Upper lobe of left lung (tissue), 6 donors: ENCODE measurements around the gene HIPK4. TPM values are rescaled to one million over a fixed set of nuclear protein-coding genes. Genes with fewer than 3 reads are reported as not detected.

Experiments used
- ATAC-seq, 2 donors: fragments of 200-7000 bp; cut with Tn5 transposase; one replicate each; pipeline ENCODE4 v1.9.1; 2022; ENCODE audit warnings: mild to moderate bottlenecking in 2 of 2, moderate library complexity in 2 of 2; ENCODE audit not compliant: low FRiP score in 2 of 2
- DNase-seq, 2 donors: peaks; one replicate each; pipeline ENCODE4 v3.0.0-alpha.2; 2019 to 2020
- H3K27ac ChIP-seq, 4 donors: fragments of 200-600 bp; sonication (generic); one replicate each; pipeline ENCODE4 v1.5.1; 2016 to 2019
- H3K27me3 ChIP-seq, 4 donors: fragments of 200-600 bp; sonication (generic); one replicate each; pipeline ENCODE4 v1.5.1; 2017 to 2019
- H3K36me3 ChIP-seq, 4 donors: fragments of 200-600 bp; sonication (generic); one replicate each; pipeline ENCODE4 v1.5.1; 2016 to 2019
- H3K4me1 ChIP-seq, 4 donors: fragments of 200-600 bp; sonication (generic); one replicate each; pipeline ENCODE4 v1.5.1; 2018 to 2019
- H3K4me3 ChIP-seq, 4 donors: fragments of 200-600 bp; sonication (generic); one replicate each; pipeline ENCODE4 v1.5.1; 2017 to 2019; ENCODE audit warnings: mild to moderate bottlenecking in 2 of 4, moderate library complexity in 1 of 4
- H3K9me3 ChIP-seq, 4 donors: fragments of 200-600 bp; sonication (generic); one replicate each; pipeline ENCODE4 v1.5.1; 2018 to 2019
- CTCF ChIP-seq, 6 experiments: fragments of 450-650 bp in 4 of 6; fragments of 200-600 bp in 2 of 6; sonication (generic) in 2 of 6; IDR thresholded peaks; one replicate each; pipeline ENCODE4 v1.5.1; 2016 to 2019; ENCODE audit warnings: antibody characterized with exemption in 6 of 6
- EP300 ChIP-seq, 4 donors: sonication (generic); formaldehyde crosslinking; IDR thresholded peaks; one replicate each; pipeline ENCODE4 v1.5.1; 2017; ENCODE audit warnings: antibody characterized with exemption in 4 of 4, control low read depth in 2 of 4
- POLR2A ChIP-seq, 4 donors: fragments of 450-650 bp; IDR thresholded peaks; one replicate each; pipeline ENCODE4 v1.5.1; 2016 to 2017; ENCODE audit warnings: antibody characterized with exemption in 4 of 4, mild to moderate bottlenecking in 2 of 4
- POLR2AphosphoS5 ChIP-seq, 2 donors: sonication (generic); formaldehyde crosslinking; IDR thresholded peaks; one replicate each; pipeline ENCODE4 v1.5.1; 2017; ENCODE audit warnings: antibody characterized with exemption in 2 of 2
- WGBS, 2 donors: methylation state at CpG; one replicate each; pipeline ENCODE4 v1.1.5; 2017 to 2018; 5-methylcytosine and 5-hydroxymethylcytosine counted together
- total RNA-seq, 6 donors: library from RNA; depleted of rRNA in 4 of 6; stranded (reverse); fragments of >200 nt in 4 of 6; gene quantifications; one replicate each; pipeline versions ENCODE4 v1.1.0 to v1.2.1, GENCODE V29; 2016 to 2021
- donor health status: DM: no; HTN: no; CAD: no; lungs with moderate emphysema.
- donor health status: DM: no; HTN: yes; CAD: no; lungs with severe emphysema.

Gene HIPK4
- total RNA-seq, 6 donors from 2014 or later, result 0.17 to 1.0 (median 0.46) TPM; not detected in 1

DNA sequence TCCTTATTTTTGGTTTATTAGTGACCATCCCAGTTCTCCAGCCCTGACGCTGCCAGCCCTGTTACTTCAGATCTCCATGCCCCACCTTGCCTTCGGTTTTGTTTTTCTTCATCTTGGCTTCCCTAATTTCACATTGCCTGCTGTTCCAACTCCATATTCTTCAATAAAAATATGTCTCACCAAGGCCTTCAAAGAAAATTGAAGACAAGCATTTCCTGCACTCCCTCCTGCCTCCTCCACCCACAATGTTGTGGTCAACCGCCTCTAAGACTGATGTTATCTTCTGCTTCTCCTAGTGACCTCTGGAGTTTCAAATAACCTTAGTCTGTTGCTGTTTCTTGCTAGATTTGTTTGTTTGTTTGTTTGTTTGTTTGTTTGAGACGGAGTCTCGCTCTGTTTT lies 26.9 kb downstream of the HIPK4 start:
- H3K9me3 ChIP-seq, result no peaks in the 10 kb centered on the region
- peaks cover 0 to 27% (median 17%) of the 10 kb centered on the region in 4 donors for H3K36me3 ChIP-seq
- peak overlapping the region in 1 of 4 donors; percentile 9 for H3K27ac ChIP-seq
- DNase-seq (no peak), ATAC-seq (no peak)
- H3K4me1 ChIP-seq, result peaks cover 24 to 62% (median 37%) of the 10 kb centered on the region in 4 donors
- TF ChIP-seq POLR2A (IDR thresholded peaks at IDR 0.05), result no peak
- no peak for TF ChIP-seq CTCF (IDR thresholded peaks at IDR 0.05)
- no peak for TF ChIP-seq POLR2AphosphoS5 (IDR thresholded peaks at IDR 0.05)
- no peaks in the 10 kb centered on the region for H3K27me3 ChIP-seq
- H3K4me3 ChIP-seq, result no peak overlapping the region
- 59 to 71% methylated on average over 5 of the region's 5 CpGs for WGBS, 2 donors

DNA sequence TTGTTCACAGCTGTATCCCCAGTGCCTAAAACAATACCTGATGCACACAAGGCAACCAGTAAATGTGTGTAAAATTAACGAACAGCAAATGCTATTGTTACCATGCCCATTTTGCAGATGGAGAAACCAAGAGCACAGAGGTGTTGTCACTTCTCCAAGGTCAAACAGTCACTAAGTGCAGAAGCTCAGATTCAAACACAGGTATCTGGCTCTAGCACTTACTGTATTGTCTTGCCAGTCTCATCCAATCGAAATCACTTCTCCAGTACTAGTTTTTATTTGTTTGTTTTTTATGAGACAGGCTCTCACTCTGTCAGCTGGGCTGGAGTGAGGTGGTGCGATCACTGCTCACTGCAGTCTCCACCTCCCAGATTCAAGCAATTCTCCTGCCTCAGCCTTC lies 27.8 kb downstream of the HIPK4 start:
- ATAC-seq, result no peak
- Histone ChIP-seq H3K27me3 (no peaks in the 10 kb centered on the region), H3K9me3 (no peaks in the 10 kb centered on the region), H3K4me3 (no peak overlapping the region), H3K27ac (no peak overlapping the region), H3K36me3 (peaks cover 0 to 17% (median 9%) of the 10 kb centered on the region in 4 donors), H3K4me1 (peaks cover 25 to 59% (median 37%) of the 10 kb centered on the region in 4 donors)
- no peak for DNase-seq
- 87 to 92% methylated on average over 3 of the region's 3 CpGs for WGBS, 2 donors
- TF ChIP-seq POLR2AphosphoS5 (IDR thresholded peaks at IDR 0.05) (no peak), POLR2A (IDR thresholded peaks at IDR 0.05) (no peak), CTCF (IDR thresholded peaks at IDR 0.05) (no peak), EP300 (IDR thresholded peaks at IDR 0.05) (no peak)

DNA sequence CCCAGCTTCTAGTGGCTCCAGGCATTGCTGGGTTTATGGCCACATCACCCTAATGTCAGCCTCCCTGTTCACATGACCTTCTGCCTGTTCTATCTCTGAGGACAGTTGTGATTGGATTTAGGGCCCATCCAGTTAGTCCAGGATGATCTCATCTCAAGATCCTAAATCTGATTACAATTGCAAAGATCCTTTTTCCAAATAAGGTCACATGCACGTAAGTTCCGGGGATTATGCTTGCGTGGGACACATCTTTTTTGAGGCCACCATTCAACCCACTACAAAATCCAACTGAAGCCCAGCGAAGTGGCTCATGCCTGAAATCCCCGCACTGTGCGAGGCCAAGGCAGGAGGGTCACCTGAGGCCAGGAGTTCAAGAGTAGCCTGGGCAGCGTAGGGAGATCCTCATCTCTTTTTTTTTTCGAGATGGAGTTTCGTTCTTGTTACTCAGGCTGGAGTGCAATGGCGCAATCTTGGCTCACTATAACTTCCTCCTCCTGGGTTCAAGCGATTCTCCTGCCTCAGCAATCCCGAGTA lies 29.2 kb downstream of the HIPK4 start:
- TF ChIP-seq CTCF (IDR thresholded peaks at IDR 0.05) (no peak), EP300 (IDR thresholded peaks at IDR 0.05) (no peak), POLR2A (IDR thresholded peaks at IDR 0.05) (no peak), POLR2AphosphoS5 (IDR thresholded peaks at IDR 0.05) (no peak)
- H3K27me3 ChIP-seq, result no peaks in the 10 kb centered on the region
- peak; percentile 15 to 63 for ATAC-seq
- DNase-seq, result peak in 1 of 2 donors; percentile 81
- peaks cover 0 to 10% (median 2%) of the 10 kb centered on the region in 4 donors for H3K36me3 ChIP-seq
- H3K4me3 ChIP-seq, result no peak overlapping the region
- H3K4me1 ChIP-seq, result peaks cover 24 to 45% (median 26%) of the 10 kb centered on the region in 4 donors
- H3K27ac ChIP-seq, result peak overlapping the region in 3 of 4 donors; percentile 34 to 63 (median 55)
- H3K9me3 ChIP-seq, result no peaks in the 10 kb centered on the region
- 52 to 74% methylated on average over 12 of the region's 12 CpGs for WGBS, 2 donors

GRCh38 chr19:40360020-40360707 lies 29.8 kb downstream of the HIPK4 start:
- 89 to 93% methylated on average over 13 of the region's 13 CpGs for WGBS, 2 donors
- H3K4me1 ChIP-seq, result peaks cover 18 to 39% (median 20%) of the 10 kb centered on the region in 4 donors
- H3K36me3 ChIP-seq, result peaks cover 0 to 10% (median 2%) of the 10 kb centered on the region in 4 donors

More at GRCh38 chr19:40360020-40360707, 29.8 kb downstream of the HIPK4 start:
- H3K9me3 ChIP-seq, result no peaks in the 10 kb centered on the region
- TF ChIP-seq EP300 (IDR thresholded peaks at IDR 0.05), result no peak
- no peak for TF ChIP-seq CTCF (IDR thresholded peaks at IDR 0.05)
- no peak for TF ChIP-seq POLR2A (IDR thresholded peaks at IDR 0.05)
- TF ChIP-seq POLR2AphosphoS5 (IDR thresholded peaks at IDR 0.05), result no peak
- no peaks in the 10 kb centered on the region for H3K27me3 ChIP-seq
- H3K27ac ChIP-seq, result peak overlapping the region in 2 of 4 donors; percentile 55 to 63
- no peak overlapping the region for H3K4me3 ChIP-seq
- ATAC-seq (no peak), DNase-seq (no peak)
